Esophagus squamous epithelium (tissue), 5 donors: ENCODE results near the gene STMN3. TPM values are rescaled to one million over a fixed set of nuclear protein-coding genes. Genes with fewer than 3 reads are reported as not detected.
"Not testable (repeated sequence)": the region's sequence is repeated elsewhere in the genome, so short reads cannot be mapped to it uniquely, and the experiment has no call there.

Experiments
- DNase-seq: peaks from one replicate; lab custom pipeline; 2025; lab: John Stamatoyannopoulos, UW
- H3K27ac ChIP-seq, 4 donors: fragments of 200-600 bp; sonication (generic); one replicate each; pipeline ENCODE4 v1.5.1; 2016 to 2019; ENCODE audit warnings: mild to moderate bottlenecking in 1 of 4
- H3K27me3 ChIP-seq, 4 donors: fragments of 200-600 bp; sonication (generic); 1 replicate in 3 of 4; 2 replicates in 1 of 4; pipeline versions ENCODE4 v1.5.1 to v1.6.0; 2017 to 2021; ENCODE audit warnings: antibody characterized with exemption in 1 of 4
- H3K36me3 ChIP-seq, 3 donors: fragments of 200-600 bp; sonication (generic); one replicate each; pipeline ENCODE4 v1.5.1; 2016 to 2019
- H3K4me1 ChIP-seq, 3 donors: fragments of 200-600 bp; sonication (generic); one replicate each; pipeline ENCODE4 v1.5.1; 2017 to 2019
- H3K4me3 ChIP-seq, 4 donors: fragments of 200-600 bp; sonication (generic); 1 replicate in 3 of 4; 2 replicates in 1 of 4; pipeline ENCODE4 v1.5.1; 2016 to 2019; ENCODE audit warnings: mild to moderate bottlenecking in 2 of 4, moderate library complexity in 1 of 4
- H3K9me3 ChIP-seq, 3 donors: fragments of 200-600 bp; sonication (generic); one replicate each; pipeline ENCODE4 v1.5.1; 2016 to 2019
- CTCF ChIP-seq, 6 experiments: fragments of 450-650 bp in 4 of 6; fragments of 200-600 bp in 2 of 6; sonication (generic) in 2 of 6; IDR thresholded peaks; one replicate each; pipeline ENCODE4 v1.5.1; 2016 to 2019; ENCODE audit warnings: antibody characterized with exemption in 6 of 6, mild to moderate bottlenecking in 4 of 6, moderate library complexity in 4 of 6
- POLR2A ChIP-seq, 4 donors: fragments of 450-650 bp; IDR thresholded peaks; one replicate each; pipeline ENCODE4 v1.6.1; 2017; ENCODE audit warnings: antibody characterized with exemption in 4 of 4, mild to moderate bottlenecking in 4 of 4, moderate library complexity in 3 of 4
- WGBS, 2 donors: methylation state at CpG; one replicate each; pipeline ENCODE4 v1.1.5; 2018; 5-methylcytosine and 5-hydroxymethylcytosine counted together
- intact Hi-C: fragments of 100-400 bp; cut with DNase I; formaldehyde crosslinking; loops from one replicate; pipeline ENCODE4 v1.15.0; 2022
- total RNA-seq, 4 donors: library from RNA; depleted of rRNA; stranded (reverse); fragments of >200 nt; gene quantifications; one replicate each; pipeline ENCODE4 v1.1.0, GENCODE V29; 2016
- donor health status: DM: yes; HTN: yes; CAD: no.

The STMN3 gene
- total RNA-seq, 4 donors from 2014 or later, result 1.9 to 8.4 (median 4.5) TPM

- H3K36me3 ChIP-seq, result no peaks in the 10 kb centered on the region
- no peaks in the 10 kb centered on the region for H3K27me3 ChIP-seq
- peaks cover 11 to 38% (median 17%) of the 10 kb centered on the region in 3 donors for H3K4me1 ChIP-seq
- peak overlapping the region; percentile 48 to 73 (median 54) for H3K4me3 ChIP-seq
- H3K27ac ChIP-seq, result peak overlapping the region in 3 of 4 donors; percentile 74 to 92 (median 91)
- no peak for DNase-seq
- no peaks in the 10 kb centered on the region for H3K9me3 ChIP-seq
- WGBS, 2 donors, result 63 to 83% methylated on average over 4 to 14 of the region's 29 CpGs
- TF ChIP-seq POLR2A (IDR thresholded peaks at IDR 0.05), result no peak
- TF ChIP-seq CTCF (IDR thresholded peaks at IDR 0.05), result no peak
- intact Hi-C loops, result no loop called here
Measured at GRCh38 chr20:63642527-63643247, 10.5 kb downstream of the STMN3 start.

- Histone ChIP-seq H3K4me3 (peak overlapping the region; percentile 66 to 73 (median 69)), H3K27me3 (no peaks in the 10 kb centered on the region), H3K27ac (peak overlapping the region; percentile 87 to 92 (median 90)), H3K9me3 (no peaks in the 10 kb centered on the region), H3K4me1 (peaks cover 11 to 38% (median 17%) of the 10 kb centered on the region in 3 donors), H3K36me3 (no peaks in the 10 kb centered on the region)
- DNase-seq, result peak; percentile 83
- intact Hi-C loops, result no loop called here
- TF ChIP-seq CTCF (IDR thresholded peaks at IDR 0.05), result peak; percentile 15 to 78 (median 71)
- peak in 1 of 4 donors; percentile 3 for TF ChIP-seq POLR2A (IDR thresholded peaks at IDR 0.05)
- WGBS, 2 donors, result 1% methylated on average over 22 of the region's 86 CpGs; no CpG with 5 or more reads in 1 of the 2 donors
Measured at GRCh38 chr20:63641792-63642523, 11.3 kb downstream of the STMN3 start.

GRCh38 chr20:63641146-63641791 lies 12.0 kb downstream of the STMN3 start:
- H3K27ac ChIP-seq, result peak overlapping the region; percentile 87 to 92 (median 90)
- TF ChIP-seq POLR2A (IDR thresholded peaks at IDR 0.05) (peak in 1 of 4 donors; percentile 52), CTCF (IDR thresholded peaks at IDR 0.05) (no peak)
- H3K9me3 ChIP-seq, result no peaks in the 10 kb centered on the region
- peaks cover 11 to 38% (median 17%) of the 10 kb centered on the region in 3 donors for H3K4me1 ChIP-seq
- peak overlapping the region; percentile 66 to 73 (median 69) for H3K4me3 ChIP-seq
- no peaks in the 10 kb centered on the region for H3K27me3 ChIP-seq
- DNase-seq, result no peak
- intact Hi-C loops, result no loop called here
- H3K36me3 ChIP-seq, result no peaks in the 10 kb centered on the region
- 20 to 80% methylated on average over 4 to 25 of the region's 47 CpGs for WGBS, 2 donors

- H3K27me3 ChIP-seq, H3K36me3 ChIP-seq, DNase-seq, H3K9me3 ChIP-seq, intact Hi-C loops: not testable (repeated sequence)
- peak overlapping the region; percentile 43 to 75 (median 62) for H3K27ac ChIP-seq
- peaks cover 11 to 38% (median 17%) of the 10 kb centered on the region in 3 donors for H3K4me1 ChIP-seq
- H3K4me3 ChIP-seq, result peak overlapping the region; percentile 3 to 70 (median 60)
- WGBS, 2 donors, result no CpG with 5 or more reads among the region's 17 CpGs
Measured at GRCh38 chr20:63640686-63641085, 12.5 kb downstream of the STMN3 start.

- no peak for DNase-seq
- Histone ChIP-seq H3K4me1 (peaks cover 11 to 38% (median 17%) of the 10 kb centered on the region in 3 donors), H3K9me3 (no peaks in the 10 kb centered on the region), H3K36me3 (no peaks in the 10 kb centered on the region), H3K27me3 (no peaks in the 10 kb centered on the region), H3K4me3 (peak overlapping the region in 3 of 4 donors; percentile 54 to 70 (median 66)), H3K27ac (peak overlapping the region; percentile 43 to 75 (median 62))
- WGBS, 2 donors, result 73 to 90% methylated on average over 2 to 5 of the region's 8 CpGs
- intact Hi-C loops, result no loop called here
- TF ChIP-seq CTCF (IDR thresholded peaks at IDR 0.05) (no peak), POLR2A (IDR thresholded peaks at IDR 0.05) (no peak)
Measured at GRCh38 chr20:63640086-63640485, 13.1 kb downstream of the STMN3 start.
